ENCODE results near the gene KCP. TPM values are rescaled to one million over a fixed set of nuclear protein-coding genes. Genes with fewer than 3 reads are reported as not detected.

KCP gene
- polyA plus RNA-seq, 1 of the 3 experiments (the other 2 are of a cell fraction): not detected

- TF ChIP-seq REST (IDR thresholded peaks at IDR 0.05; ENCODE audit: low read depth, low read length): no peak
- TF ChIP-seq RFX5 (IDR thresholded peaks at IDR 0.05; ENCODE audit: low read length): no peak
Measured at GRCh38 chr7:128906766-128907559, 3.5 kb downstream of the KCP start (continued).

- Histone ChIP-seq H3K9me2 (no peaks in the 10 kb centered on the region), H3K4me1 (ENCODE audit: control insufficient read depth in 1 of 2, insufficient read depth in 2 of 2, low read depth in 1 of 2, low read length in 1 of 2) (peaks cover 0 to 9% of the 10 kb centered on the region in 2 experiments; a peak in 1 of 4 replicates), H3F3A (replicated peaks; ENCODE audit: insufficient read depth) (no peaks in the 10 kb centered on the region), H3K9ac (no peak overlapping the region), H3K79me2 (ENCODE audit: insufficient read depth) (no peaks in the 10 kb centered on the region), H4K20me1 (ENCODE audit: insufficient read depth) (no peaks in the 10 kb centered on the region), H3K27ac (ENCODE audit: low read depth in 2 of 2, low read length in 1 of 2) (no peak overlapping the region), H3K9me3 (no peaks in the 10 kb centered on the region), H3K4me2 (no peak overlapping the region), H3K27me3 (ENCODE audit: insufficient read depth) (peaks cover 8% of the 10 kb centered on the region; the same call in 1 of the 2 replicates), H2AFZ (ENCODE audit: low read depth) (no peak overlapping the region), H3K4me3 (ENCODE audit: low read depth in 2 of 2, low read length in 1 of 2) (no peak overlapping the region), H3K36me3 (replicated peaks in 1 of 2; ENCODE audit: control insufficient read depth in 1 of 2, insufficient read depth in 2 of 2, low read length in 1 of 2) (no peaks in the 10 kb centered on the region)
- POLR2A ChIA-PET: no interaction called here
- CTCF ChIA-PET: interaction anchor here (0.9 to 6.8 kb wide), 7 partner anchors 19 to 490 kb away, joined by 3 to 137 read pairs (median 5); no protein-coding TSS in a partner anchor
- DNase-seq: peak; percentile 30
- WGBS (ENCODE audit: low lambda C conversion rate): 57% methylated on average over 5 of the region's 5 CpGs
- TF ChIP-seq RAD21 (IDR thresholded peaks at IDR 0.05; ENCODE audit: low read length) (no peak), YY1 (IDR thresholded peaks at IDR 0.05; ENCODE audit: low read depth) (no peak), TCF12 (IDR thresholded peaks at IDR 0.05) (no peak), REST (IDR thresholded peaks at IDR 0.05; ENCODE audit: low read depth, low read length) (no peak), MXI1 (IDR thresholded peaks at IDR 0.05; ENCODE audit: low read depth, low read length) (no peak), RXRA (IDR thresholded peaks at IDR 0.05; ENCODE audit: borderline replicate concordance, low read depth) (no peak), SIN3A (IDR thresholded peaks at IDR 0.05; ENCODE audit: borderline replicate concordance, low read depth, low read length) (no peak), MAX (IDR thresholded peaks at IDR 0.05; ENCODE audit: low read depth) (no peak), TAF1 (IDR thresholded peaks at IDR 0.05; ENCODE audit: borderline replicate concordance, low read depth, low read length) (no peak), EP300 (IDR thresholded peaks at IDR 0.05; ENCODE audit: borderline replicate concordance in 1 of 2, low read depth in 1 of 2, low read length in 1 of 2) (no peak), FOXJ3 (CRISPR knock-in tag; IDR thresholded peaks at IDR 0.05) (no peak), ELF1 (IDR thresholded peaks at IDR 0.05) (no peak), RCOR1 (IDR thresholded peaks at IDR 0.05; ENCODE audit: low read length) (no peak), EZH2phosphoT487 (IDR thresholded peaks at IDR 0.05; ENCODE audit: borderline replicate concordance, low read depth) (no peak)
- TF ChIP-seq, protein P1, sequence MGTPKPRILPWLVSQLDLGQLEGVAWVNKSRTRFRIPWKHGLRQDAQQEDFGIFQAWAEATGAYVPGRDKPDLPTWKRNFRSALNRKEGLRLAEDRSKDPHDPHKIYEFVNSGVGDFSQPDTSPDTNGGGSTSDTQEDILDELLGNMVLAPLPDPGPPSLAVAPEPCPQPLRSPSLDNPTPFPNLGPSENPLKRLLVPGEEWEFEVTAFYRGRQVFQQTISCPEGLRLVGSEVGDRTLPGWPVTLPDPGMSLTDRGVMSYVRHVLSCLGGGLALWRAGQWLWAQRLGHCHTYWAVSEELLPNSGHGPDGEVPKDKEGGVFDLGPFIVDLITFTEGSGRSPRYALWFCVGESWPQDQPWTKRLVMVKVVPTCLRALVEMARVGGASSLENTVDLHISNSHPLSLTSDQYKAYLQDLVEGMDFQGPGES (IDR thresholded peaks at IDR 0.05; ENCODE audit: low read depth, low read length): no peak
- TF ChIP-seq, protein P2, sequence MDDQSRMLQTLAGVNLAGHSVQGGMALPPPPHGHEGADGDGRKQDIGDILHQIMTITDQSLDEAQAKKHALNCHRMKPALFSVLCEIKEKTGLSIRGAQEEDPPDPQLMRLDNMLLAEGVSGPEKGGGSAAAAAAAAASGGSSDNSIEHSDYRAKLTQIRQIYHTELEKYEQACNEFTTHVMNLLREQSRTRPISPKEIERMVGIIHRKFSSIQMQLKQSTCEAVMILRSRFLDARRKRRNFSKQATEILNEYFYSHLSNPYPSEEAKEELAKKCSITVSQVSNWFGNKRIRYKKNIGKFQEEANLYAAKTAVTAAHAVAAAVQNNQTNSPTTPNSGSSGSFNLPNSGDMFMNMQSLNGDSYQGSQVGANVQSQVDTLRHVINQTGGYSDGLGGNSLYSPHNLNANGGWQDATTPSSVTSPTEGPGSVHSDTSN (IDR thresholded peaks at IDR 0.05): no peak
Measured at GRCh38 chr7:128906001-128906765, 4.3 kb downstream of the KCP start.

Measured in SK-N-SH (cell line).